ENCODE data around the gene ZNF335. TPM values are rescaled to one million over a fixed set of nuclear protein-coding genes. Genes with fewer than 3 reads are reported as not detected.
"Not testable (repeated sequence)": the region's sequence is repeated elsewhere in the genome, so short reads cannot be mapped to it uniquely, and the experiment has no call there.

ZNF335 gene
- total RNA-seq, 1 donor from 2014 or later, result 16.0 TPM

DNA sequence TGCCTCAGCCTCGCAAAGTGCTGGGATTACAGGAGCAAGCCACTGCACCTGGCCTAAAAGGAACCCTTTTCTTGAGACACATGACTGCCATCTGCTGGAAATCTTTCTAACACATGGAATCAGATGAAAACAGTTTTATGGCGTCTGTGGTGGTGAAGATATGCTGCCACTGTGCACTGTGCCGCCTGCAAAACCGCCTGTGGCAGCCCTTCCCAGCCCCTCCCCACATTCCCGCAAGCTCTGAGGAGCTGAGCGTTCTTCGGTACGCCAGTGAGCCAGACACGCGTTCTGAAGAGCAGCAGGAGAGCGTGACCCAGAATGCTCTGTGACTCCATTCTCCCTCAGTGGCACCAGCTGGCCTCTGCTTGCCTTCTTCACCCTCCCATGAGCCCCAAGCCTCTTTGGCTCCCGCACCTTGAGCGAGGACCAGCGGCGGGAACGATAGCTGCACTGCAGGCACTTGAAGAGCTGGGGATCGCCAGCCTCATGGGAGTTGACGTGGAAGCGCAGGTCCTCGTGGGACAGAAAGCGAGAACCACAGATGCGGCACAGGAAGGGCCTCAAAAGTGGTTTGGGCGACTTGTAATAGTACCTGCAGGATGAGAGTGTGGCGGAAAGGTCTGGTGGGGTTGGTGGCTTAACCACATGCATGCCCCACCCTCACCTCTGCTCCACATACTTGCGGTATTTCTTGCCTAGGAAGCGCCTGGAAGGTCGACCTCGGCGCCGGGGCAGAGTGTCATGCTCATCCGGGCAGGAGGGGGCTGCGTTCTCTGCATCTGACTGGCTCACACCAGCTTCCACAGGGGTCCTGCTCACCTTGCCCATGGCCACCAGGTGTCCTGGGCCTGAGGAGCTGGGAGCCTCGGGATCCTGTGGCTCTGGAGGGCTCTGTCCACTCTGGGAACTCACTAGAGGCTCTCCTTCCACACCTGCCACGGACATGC lies 8.7 kb downstream of the ZNF335 start:
- H3K4me3 ChIP-seq (ENCODE audit: low read depth, low read length), result no peak overlapping the region
- DNase-seq (ENCODE audit: low read depth), result no peak
- peak; percentile 55 for TF ChIP-seq CTCF (conservative IDR thresholded peaks at IDR 0.05; ENCODE audit: low read depth, low read length)

- no peak overlapping the region for H3K4me3 ChIP-seq (ENCODE audit: low read depth, low read length)
- DNase-seq (ENCODE audit: low read depth), result no peak
- no peak for TF ChIP-seq CTCF (conservative IDR thresholded peaks at IDR 0.05; ENCODE audit: low read depth, low read length)
These were observed 9.8 kb downstream of the ZNF335 start for GRCh38 chr20:45962031-45962755.

DNA sequence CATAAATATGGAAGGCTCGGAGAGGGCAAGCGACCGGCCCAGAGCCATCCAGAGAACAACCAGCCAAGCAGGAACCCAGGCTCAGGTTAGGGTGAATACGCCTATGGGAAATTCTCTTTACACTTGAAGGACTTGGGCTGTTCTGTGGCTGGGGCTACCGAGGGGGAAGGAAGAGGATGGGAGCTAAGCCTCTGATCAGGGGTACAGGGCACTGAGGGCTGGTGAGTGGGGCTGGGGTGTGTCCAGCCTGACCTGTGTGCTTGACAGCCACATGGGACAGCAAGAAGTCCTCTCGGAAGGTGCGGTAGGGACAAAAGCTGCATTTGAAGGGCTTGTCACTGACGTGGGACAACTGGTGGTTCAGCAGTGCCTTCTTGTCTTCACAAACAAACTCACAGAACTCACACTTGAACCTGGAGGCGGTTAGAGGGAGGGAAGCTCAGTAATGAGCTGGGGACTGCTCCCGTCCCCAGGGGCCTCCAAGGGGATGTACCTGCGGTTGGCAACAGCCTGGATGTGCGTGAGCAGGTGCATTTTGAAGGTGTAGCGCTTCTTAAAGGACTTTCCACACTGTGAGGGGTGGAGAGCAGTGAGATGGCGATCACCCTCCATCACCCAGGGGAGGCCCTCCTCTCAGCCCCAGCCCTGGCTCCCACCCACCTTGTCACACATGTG lies 11.9 kb downstream of the ZNF335 start:
- DNase-seq (ENCODE audit: low read depth), result no peak
- no peak for TF ChIP-seq CTCF (conservative IDR thresholded peaks at IDR 0.05; ENCODE audit: low read depth, low read length)

GRCh38 chr20:45959126-45959525 lies 12.9 kb downstream of the ZNF335 start:
- no peak for DNase-seq (ENCODE audit: low read depth)
- H3K4me3 ChIP-seq (ENCODE audit: low read depth, low read length), result no peak overlapping the region
- TF ChIP-seq CTCF (conservative IDR thresholded peaks at IDR 0.05; ENCODE audit: low read depth, low read length), result no peak

More for the DNA sequence above, 11.9 kb downstream of the ZNF335 start:
- H3K4me3 ChIP-seq (ENCODE audit: low read depth, low read length), result no peak overlapping the region

DNA sequence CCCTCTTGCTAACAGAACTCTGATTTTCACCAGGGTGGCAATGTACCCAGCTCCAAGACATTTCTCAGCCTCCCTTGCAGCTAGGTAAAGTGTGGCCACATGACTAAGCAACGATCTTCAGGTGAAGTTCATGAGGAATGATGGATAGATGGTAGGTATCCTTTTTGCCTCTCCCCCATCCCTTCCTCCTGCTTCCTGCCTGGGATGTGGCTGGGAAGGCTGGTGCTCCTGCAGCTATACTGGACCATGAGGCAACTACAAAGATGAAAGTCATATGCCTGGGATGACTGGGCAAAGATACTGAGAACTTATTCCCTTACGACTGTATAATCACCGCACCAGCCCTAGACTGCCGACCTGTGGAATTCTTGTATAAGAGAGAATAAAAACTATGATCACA lies 13.4 kb downstream of the ZNF335 start:
- H3K4me3 ChIP-seq (ENCODE audit: low read depth, low read length), result no peak overlapping the region
- no peak for TF ChIP-seq CTCF (conservative IDR thresholded peaks at IDR 0.05; ENCODE audit: low read depth, low read length)
- no peak for DNase-seq (ENCODE audit: low read depth)

DNA sequence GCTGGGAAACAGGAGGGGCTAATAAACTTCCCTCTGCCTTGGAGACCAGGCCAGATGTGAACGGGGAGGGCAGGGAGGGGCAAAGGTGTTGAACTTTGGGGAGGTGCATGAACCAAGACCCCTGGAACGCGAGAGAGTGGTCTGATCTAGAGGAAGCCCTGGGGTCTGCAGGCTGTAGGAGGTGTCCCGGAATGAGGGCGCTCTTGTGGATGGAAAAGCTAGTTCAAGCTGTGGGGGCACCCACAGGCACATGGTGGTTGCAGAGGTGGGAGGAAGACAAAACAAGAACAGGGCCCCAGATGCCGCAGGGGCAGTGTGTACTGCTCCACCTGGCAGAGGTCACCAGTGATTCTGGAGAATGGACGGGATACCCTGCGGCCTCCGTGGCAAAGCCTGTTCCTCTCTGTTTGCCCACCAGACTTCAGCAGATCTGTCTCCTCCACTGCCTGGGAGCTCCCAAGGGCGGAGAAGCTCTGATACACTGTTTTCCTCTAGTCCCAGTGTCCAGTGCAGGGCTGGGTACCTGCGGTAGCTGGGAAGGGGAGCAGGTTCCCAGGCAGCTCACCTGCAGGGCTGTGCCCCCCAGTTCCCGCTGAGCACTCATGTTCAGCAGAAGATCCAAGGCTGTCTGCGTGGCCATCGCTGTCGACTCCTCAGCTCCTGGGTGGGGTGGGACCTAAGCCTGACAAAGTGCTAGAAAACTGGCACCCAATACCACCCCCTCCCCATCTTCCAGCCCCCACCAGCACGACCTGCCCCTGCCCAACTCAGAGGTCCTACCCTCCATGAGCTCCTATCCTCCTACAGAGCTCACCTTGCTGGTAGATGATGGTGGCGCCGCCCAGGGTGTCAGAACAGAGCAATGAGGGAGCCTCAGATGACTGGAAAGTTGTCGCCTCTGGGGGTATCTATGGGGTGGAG lies 14.7 kb downstream of the ZNF335 start:
- no peak for TF ChIP-seq CTCF (conservative IDR thresholded peaks at IDR 0.05; ENCODE audit: low read depth, low read length)
- H3K4me3 ChIP-seq (ENCODE audit: low read depth, low read length), result no peak overlapping the region
- no peak for DNase-seq (ENCODE audit: low read depth)

- DNase-seq (ENCODE audit: low read depth); H3K4me3 ChIP-seq (ENCODE audit: low read depth, low read length): not testable (repeated sequence)
These were observed 15.7 kb downstream of the ZNF335 start for GRCh38 chr20:45956326-45956725.
